Thyroid gland (tissue), 4 donors: Measurements from ENCODE around the gene PARD3B. TPM values are rescaled to one million over a fixed set of nuclear protein-coding genes. Genes with fewer than 3 reads are reported as not detected.

ENCODE experiments used
- DNase-seq, 2 donors: peaks; one replicate each; pipeline ENCODE4 v3.0.0-alpha.2; 2019
- H3K27ac ChIP-seq, 3 donors: fragments of 200-600 bp; sonication (generic); 1 replicate in 2 of 3; 2 replicates in 1 of 3; pipeline ENCODE4 v1.5.1; 2016 to 2019; ENCODE audit warnings: mild to moderate bottlenecking in 1 of 3, moderate library complexity in 1 of 3
- H3K27me3 ChIP-seq: fragments of 200-600 bp; sonication (generic); one replicate; pipeline ENCODE4 v1.5.1; 2019
- H3K36me3 ChIP-seq, 2 donors: fragments of 200-600 bp; sonication (generic); one replicate each; pipeline ENCODE4 v1.5.1; 2016 to 2019
- H3K4me1 ChIP-seq, 2 donors: fragments of 200-600 bp; sonication (generic); one replicate each; pipeline ENCODE4 v1.5.1; 2017 to 2019
- H3K4me3 ChIP-seq, 3 donors: fragments of 200-600 bp; sonication (generic); replicated peaks in 1 of 3; 1 replicate in 2 of 3; 2 replicates in 1 of 3; pipeline ENCODE4 v1.5.1; 2016; ENCODE audit warnings: mild to moderate bottlenecking in 1 of 3
- H3K9me3 ChIP-seq: fragments of 200-600 bp; sonication (generic); one replicate; pipeline ENCODE4 v1.5.1; 2017
- CTCF ChIP-seq, 6 experiments: fragments of 200-600 bp in 3 of 6; fragments of 450-650 bp in 3 of 6; sonication (generic) in 3 of 6; IDR thresholded peaks; one replicate each; pipeline ENCODE4 v1.5.1; 2016 to 2019; ENCODE audit warnings: antibody characterized with exemption in 6 of 6, mild to moderate bottlenecking in 2 of 6, inconsistent platforms in 1 of 6, moderate library complexity in 1 of 6
- POLR2A ChIP-seq, 2 donors: fragments of 450-650 bp; IDR thresholded peaks; one replicate each; pipeline ENCODE4 v1.6.1; 2017; ENCODE audit warnings: antibody characterized with exemption in 2 of 2, mild to moderate bottlenecking in 2 of 2, moderate library complexity in 1 of 2
- WGBS, 2 donors: methylation state at CpG; one replicate each; pipeline ENCODE4 v1.1.5; 2017; 5-methylcytosine and 5-hydroxymethylcytosine counted together
- intact Hi-C: fragments of 100-400 bp; cut with DNase I; formaldehyde crosslinking; loops from one replicate; pipeline ENCODE4 v1.15.1; 2023
- total RNA-seq, 4 donors: library from RNA; depleted of rRNA; stranded (reverse); fragments of >200 nt; gene quantifications; one replicate each; pipeline ENCODE4 v1.2.3, GENCODE V29; 2016

The PARD3B gene
- total RNA-seq, 4 donors from 2014 or later = 27.0 to 43.4 (median 34.6) TPM

GRCh38 chr2:205187731-205188130 is 642.5 kb downstream of the PARD3B start:
- Histone ChIP-seq H3K27me3 (no peaks in the 10 kb centered on the region), H3K36me3 (no peaks in the 10 kb centered on the region), H3K4me1 (no peaks in the 10 kb centered on the region), H3K27ac (no peak overlapping the region), H3K4me3 (no peak overlapping the region), H3K9me3 (no peaks in the 10 kb centered on the region)
- WGBS, 2 donors = 89 to 91% methylated on average over 6 of the region's 6 CpGs
- TF ChIP-seq CTCF (IDR thresholded peaks at IDR 0.05) (no peak), POLR2A (IDR thresholded peaks at IDR 0.05) (no peak)
- DNase-seq = no peak
- intact Hi-C loops = no loop called here

GRCh38 chr2:205188239-205189138 is 643.2 kb downstream of the PARD3B start:
- H3K36me3 ChIP-seq = no peaks in the 10 kb centered on the region
- intact Hi-C loops = no loop called here
- H3K27me3 ChIP-seq = no peaks in the 10 kb centered on the region
- TF ChIP-seq POLR2A (IDR thresholded peaks at IDR 0.05) = no peak
- no peak overlapping the region for H3K27ac ChIP-seq
- 77 to 86% methylated on average over 9 of the region's 9 CpGs for whole genome bisulfite sequencing, 2 donors
- DNase-seq = peak; percentile 14 to 18
- no peaks in the 10 kb centered on the region for H3K9me3 ChIP-seq
- H3K4me1 ChIP-seq = no peaks in the 10 kb centered on the region
- H3K4me3 ChIP-seq = no peak overlapping the region

GRCh38 chr2:205189301-205189700 is 644.0 kb downstream of the PARD3B start:
- H3K27ac ChIP-seq = no peak overlapping the region
- no peaks in the 10 kb centered on the region for H3K36me3 ChIP-seq
- TF ChIP-seq CTCF (IDR thresholded peaks at IDR 0.05) (no peak), POLR2A (IDR thresholded peaks at IDR 0.05) (no peak)
- intact Hi-C loops = no loop called here
- no peaks in the 10 kb centered on the region for H3K4me1 ChIP-seq
- 82 to 85% methylated on average over 7 of the region's 7 CpGs for WGBS, 2 donors
- no peak overlapping the region for H3K4me3 ChIP-seq
- H3K27me3 ChIP-seq = no peaks in the 10 kb centered on the region
- no peak for DNase-seq
- H3K9me3 ChIP-seq = no peaks in the 10 kb centered on the region

GRCh38 chr2:205190528-205190927 is 645.3 kb downstream of the PARD3B start:
- no peaks in the 10 kb centered on the region for H3K27me3 ChIP-seq
- TF ChIP-seq CTCF (IDR thresholded peaks at IDR 0.05) (no peak), POLR2A (IDR thresholded peaks at IDR 0.05) (no peak)
- DNase-seq = no peak
- H3K27ac ChIP-seq = no peak overlapping the region
- intact Hi-C loops = no loop called here
- H3K9me3 ChIP-seq = no peaks in the 10 kb centered on the region
- no peaks in the 10 kb centered on the region for H3K36me3 ChIP-seq
- H3K4me1 ChIP-seq = no peaks in the 10 kb centered on the region
- no peak overlapping the region for H3K4me3 ChIP-seq
- 88 to 90% methylated on average over 2 of the region's 2 CpGs for WGBS, 2 donors

- intact Hi-C loops = no loop called here
- no peaks in the 10 kb centered on the region for H3K27me3 ChIP-seq
- no peak for DNase-seq
- H3K4me3 ChIP-seq = no peak overlapping the region
- no peaks in the 10 kb centered on the region for H3K4me1 ChIP-seq
- no peaks in the 10 kb centered on the region for H3K9me3 ChIP-seq
- H3K36me3 ChIP-seq = no peaks in the 10 kb centered on the region
- no peak overlapping the region for H3K27ac ChIP-seq
- no peak for TF ChIP-seq CTCF (IDR thresholded peaks at IDR 0.05)
- WGBS, 2 donors = 83 to 96% methylated on average over 5 of the region's 5 CpGs
These were observed 648.0 kb downstream of the PARD3B start for GRCh38 chr2:205193125-205193835.
